ENCODE measurements around the gene ACP1.

The ACP1 gene

GRCh38 chr2:323035-323434 lies 58.3 kb downstream of the ACP1 start:
- H3K27me3 ChIP-seq (ENCODE audit: control insufficient read depth, insufficient read depth, low read length), result no peaks in the 10 kb centered on the region
- H3K9me3 ChIP-seq (ENCODE audit: control insufficient read depth, low read length), result no peaks in the 10 kb centered on the region
- H3K27ac ChIP-seq, result no peak overlapping the region
- H3K9ac ChIP-seq, result no peak overlapping the region
- H3K4me3 ChIP-seq (ENCODE audit: low read depth, low read length), result no peak overlapping the region
- H2AFZ ChIP-seq, result no peak overlapping the region
- no peaks in the 10 kb centered on the region for H3K79me2 ChIP-seq
- no peaks in the 10 kb centered on the region for H3K36me3 ChIP-seq (ENCODE audit: control insufficient read depth, insufficient read depth, low read length)
- no peaks in the 10 kb centered on the region for H3K4me1 ChIP-seq
- TF ChIP-seq CTCF (IDR thresholded peaks at IDR 0.05), result no peak
- H3K4me2 ChIP-seq (ENCODE audit: low read length), result no peak overlapping the region
